Cardiac muscle cell (in vitro differentiated cells and primary cell): Measurements from ENCODE around the gene GTPBP6. TPM values are rescaled to one million over a fixed set of nuclear protein-coding genes. Genes with fewer than 3 reads are reported as not detected.
"Not testable (repeated sequence)": the region's sequence is repeated elsewhere in the genome, so short reads cannot be mapped to it uniquely, and the experiment has no call there.

ENCODE experiments used
- DNase-seq, 2 donors: peaks; one replicate each; pipeline versions ENCODE4 v3.0.0 to v3.0.0-alpha.2; 2010 to 2017; ENCODE audit warnings: low read depth in 1 of 2, low spot score in 1 of 2
- H3K27ac ChIP-seq: fragments of 200-600 bp; sonication (generic); 2 replicates; pipeline ENCODE4 v1.5.1; 2016
- H3K27me3 ChIP-seq: fragments of 200-600 bp; sonication (generic); 2 replicates; pipeline ENCODE4 v1.6.0; 2016; ENCODE audit warnings: control low read depth
- H3K36me3 ChIP-seq: fragments of 200-600 bp; sonication (generic); 2 replicates; pipeline ENCODE4 v1.5.1; 2016; ENCODE audit warnings: control low read depth
- H3K4me1 ChIP-seq: fragments of 200-600 bp; sonication (generic); 2 replicates; pipeline ENCODE4 v1.8.1; 2017; ENCODE audit warnings: low read depth, mild to moderate bottlenecking, mixed run types
- H3K4me3 ChIP-seq: fragments of 200-600 bp; sonication (generic); 2 replicates; pipeline ENCODE4 v1.5.1; 2016; ENCODE audit warnings: mild to moderate bottlenecking
- H3K9me3 ChIP-seq: fragments of 200-600 bp; sonication (generic); 2 replicates; pipeline ENCODE4 v1.5.1; 2017; ENCODE audit warnings: low read depth, mild to moderate bottlenecking, control low read depth
- polyA plus RNA-seq: library from polyadenylated mRNA; unstranded; fragments of >200 nt; fragmentation: Nextera tagmentation; extraction: Ambion mirVana; gene quantifications from 2 replicates; pipeline ENCODE4 v1.2.1, GENCODE V29; 2016
- total RNA-seq: library from RNA; depleted of rRNA; stranded (reverse); fragments of >200 nt; gene quantifications from 2 replicates; pipeline ENCODE4 v1.2.3, GENCODE V29; 2016
- TF ChIP-seq, protein P1 (sequence below): IDR thresholded peaks from 2 replicates; pipeline ENCODE4 v1.5.1; 2012; ENCODE audit warnings: low read depth, mild to moderate bottlenecking, low read length

The GTPBP6 gene
- total and polyA plus RNA-seq, 2 experiments from 2014 or later: 59.2 to 60.9 TPM

DNA sequence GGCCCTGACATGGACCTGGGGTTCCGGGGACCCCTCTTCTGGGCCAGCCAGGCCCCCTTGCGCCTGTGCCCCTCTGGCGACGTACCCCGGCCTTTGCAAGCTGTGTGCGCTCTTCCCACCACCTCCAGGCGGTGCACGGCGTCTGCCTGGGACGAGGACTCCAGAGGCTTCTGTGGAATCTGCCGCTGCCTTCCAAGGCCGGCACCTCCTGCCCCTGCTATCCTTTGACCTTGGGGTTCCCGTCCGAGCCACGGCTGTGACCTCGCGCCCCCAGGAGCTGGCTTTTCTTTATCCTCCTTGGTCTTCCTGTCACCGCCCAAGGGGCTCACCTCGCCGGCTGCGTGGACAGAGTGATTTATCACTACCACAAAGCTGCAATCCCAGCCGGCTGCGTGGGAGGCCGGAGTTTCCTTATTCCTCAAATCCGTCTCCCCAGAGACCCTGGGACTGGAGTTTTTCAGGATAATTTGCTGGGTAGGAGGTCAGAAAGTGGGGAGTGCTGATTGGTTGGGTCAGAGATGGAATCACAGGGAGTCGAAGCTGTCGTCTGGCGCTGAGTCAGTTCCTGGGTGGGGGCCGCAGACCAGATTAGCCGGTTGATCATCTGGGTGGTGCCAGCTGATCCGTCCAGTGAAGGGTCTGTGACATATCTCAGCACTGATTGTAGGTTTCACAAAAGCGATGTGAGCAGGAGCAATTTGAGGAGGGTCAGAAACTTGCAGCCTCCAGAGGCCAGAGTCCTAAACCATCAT lies 57.3 kb downstream of the GTPBP6 start:
- no peak overlapping the region for H3K4me3 ChIP-seq
- TF ChIP-seq, protein P1, sequence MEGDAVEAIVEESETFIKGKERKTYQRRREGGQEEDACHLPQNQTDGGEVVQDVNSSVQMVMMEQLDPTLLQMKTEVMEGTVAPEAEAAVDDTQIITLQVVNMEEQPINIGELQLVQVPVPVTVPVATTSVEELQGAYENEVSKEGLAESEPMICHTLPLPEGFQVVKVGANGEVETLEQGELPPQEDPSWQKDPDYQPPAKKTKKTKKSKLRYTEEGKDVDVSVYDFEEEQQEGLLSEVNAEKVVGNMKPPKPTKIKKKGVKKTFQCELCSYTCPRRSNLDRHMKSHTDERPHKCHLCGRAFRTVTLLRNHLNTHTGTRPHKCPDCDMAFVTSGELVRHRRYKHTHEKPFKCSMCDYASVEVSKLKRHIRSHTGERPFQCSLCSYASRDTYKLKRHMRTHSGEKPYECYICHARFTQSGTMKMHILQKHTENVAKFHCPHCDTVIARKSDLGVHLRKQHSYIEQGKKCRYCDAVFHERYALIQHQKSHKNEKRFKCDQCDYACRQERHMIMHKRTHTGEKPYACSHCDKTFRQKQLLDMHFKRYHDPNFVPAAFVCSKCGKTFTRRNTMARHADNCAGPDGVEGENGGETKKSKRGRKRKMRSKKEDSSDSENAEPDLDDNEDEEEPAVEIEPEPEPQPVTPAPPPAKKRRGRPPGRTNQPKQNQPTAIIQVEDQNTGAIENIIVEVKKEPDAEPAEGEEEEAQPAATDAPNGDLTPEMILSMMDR: peak; percentile 26
- no peaks in the 10 kb centered on the region for H3K9me3 ChIP-seq
- no peaks in the 10 kb centered on the region for H3K36me3 ChIP-seq
- peaks cover 19% of the 10 kb centered on the region for H3K4me1 ChIP-seq
- peak overlapping the region; percentile 64 for H3K27ac ChIP-seq
- DNase-seq: peak in 1 of 2 donors; percentile 79
- no peaks in the 10 kb centered on the region for H3K27me3 ChIP-seq

DNA sequence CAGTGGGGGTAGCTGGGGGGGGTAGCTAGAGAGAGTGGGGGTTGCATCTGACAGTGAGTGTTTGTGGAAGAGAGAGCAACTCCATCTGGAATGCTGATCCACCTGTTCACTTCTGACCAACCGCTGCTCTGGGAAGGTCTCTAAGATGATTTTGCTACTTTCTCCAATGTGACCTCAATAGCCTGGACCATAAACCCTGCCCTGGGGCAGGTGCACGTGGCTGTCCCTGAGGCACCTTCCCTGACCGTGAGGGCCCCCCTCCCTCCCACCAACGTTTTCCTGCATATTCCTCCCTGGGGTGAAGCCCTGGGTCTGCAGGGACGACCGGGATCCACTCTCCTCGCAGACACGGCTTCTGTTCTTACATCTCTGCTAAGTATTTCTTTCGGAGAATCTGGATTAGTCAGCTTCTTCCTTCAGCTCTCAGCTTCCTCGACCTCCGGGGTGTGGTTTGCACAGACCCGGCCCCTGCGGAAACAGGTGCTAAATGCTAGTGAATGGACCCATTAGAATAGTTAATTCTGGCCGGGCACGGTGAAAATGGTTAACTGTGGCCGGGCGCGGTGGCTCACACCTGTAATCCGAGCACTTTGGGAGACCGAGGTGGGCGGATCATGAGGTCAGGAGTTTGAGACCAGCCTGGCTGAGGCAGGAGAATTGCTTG lies 58.8 kb downstream of the GTPBP6 start:
- Histone ChIP-seq H3K36me3 (no peaks in the 10 kb centered on the region), H3K27me3 (no peaks in the 10 kb centered on the region), H3K27ac (no peak overlapping the region), H3K4me3 (no peak overlapping the region), H3K9me3 (no peaks in the 10 kb centered on the region), H3K4me1 (peaks cover 19% of the 10 kb centered on the region)
- DNase-seq: no peak
- TF ChIP-seq, protein P1: no peak

DNA sequence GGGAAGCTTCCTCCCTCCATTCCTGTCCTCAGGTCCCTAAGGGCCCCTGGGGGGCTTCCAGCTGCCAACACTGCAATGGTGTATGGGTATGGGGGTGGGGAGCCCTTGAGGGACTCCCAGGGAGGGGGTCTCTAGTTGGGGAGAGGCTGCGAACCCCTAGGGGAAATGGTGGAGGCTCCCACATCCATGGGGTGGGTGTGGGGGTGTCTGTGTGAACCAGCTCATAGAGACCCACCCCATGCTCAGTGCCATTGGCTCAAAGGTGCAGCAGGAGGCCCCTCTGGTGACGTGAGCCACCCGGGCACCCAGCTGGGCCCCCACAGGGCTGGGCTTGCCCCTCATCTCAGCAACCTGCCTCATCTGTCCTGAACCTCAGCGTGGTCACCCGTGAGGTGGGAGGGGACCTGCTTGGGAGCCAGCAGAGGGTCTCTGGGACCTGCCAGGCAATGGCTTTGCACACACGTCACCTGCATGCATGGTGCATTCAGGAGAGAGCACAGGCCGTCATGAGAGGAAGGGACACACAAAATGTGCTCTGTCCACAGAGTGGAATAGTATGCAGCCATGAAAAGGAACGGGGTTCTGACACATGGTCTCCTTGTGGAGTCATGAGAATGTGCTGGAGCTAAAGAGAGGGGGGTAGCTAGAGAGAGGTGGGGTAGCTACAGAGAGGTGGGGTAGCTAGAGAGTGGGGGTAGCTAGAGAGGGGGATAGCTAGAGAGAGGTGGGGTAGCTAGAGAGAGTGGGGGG lies 60.1 kb downstream of the GTPBP6 start:
- TF ChIP-seq, protein P1: no peak
- peaks cover 19% of the 10 kb centered on the region for H3K4me1 ChIP-seq
- no peak for DNase-seq

DNA sequence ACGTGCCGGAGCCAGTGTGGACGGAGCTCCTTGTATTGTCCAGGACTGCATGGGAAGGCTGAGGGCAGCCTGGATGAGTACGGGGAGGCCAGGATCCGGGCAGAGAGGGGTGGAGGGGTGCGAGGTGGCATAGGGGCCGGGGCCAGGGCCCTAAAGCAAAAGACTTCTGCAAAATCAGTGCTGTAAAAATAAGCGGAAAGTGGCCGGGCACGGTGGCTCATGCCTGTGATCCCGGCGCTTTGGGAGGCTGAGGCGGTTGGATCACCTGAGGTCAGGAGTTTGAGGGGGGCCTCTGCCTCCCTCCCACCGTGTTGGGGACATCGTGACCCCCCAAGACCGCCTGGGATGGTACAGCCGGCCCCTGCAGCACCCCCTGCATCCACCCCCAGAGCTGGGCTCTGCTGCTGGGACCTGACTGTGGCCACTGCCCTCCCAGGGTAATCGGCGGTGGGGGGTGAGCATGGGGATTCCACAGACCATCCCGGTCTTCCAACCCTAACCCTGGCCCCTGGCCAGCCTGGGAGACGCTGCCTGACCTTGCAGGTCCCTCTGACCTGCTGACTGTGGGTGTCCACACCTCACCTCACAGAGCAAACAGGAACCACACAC lies 60.8 kb downstream of the GTPBP6 start:
- Histone ChIP-seq H3K27ac (no peak overlapping the region), H3K27me3 (no peaks in the 10 kb centered on the region), H3K4me1 (peaks cover 16% of the 10 kb centered on the region), H3K4me3 (no peak overlapping the region), H3K36me3 (no peaks in the 10 kb centered on the region), H3K9me3 (no peaks in the 10 kb centered on the region)
- DNase-seq: no peak
- TF ChIP-seq, protein P1: no peak

More for the DNA sequence above, 60.1 kb downstream of the GTPBP6 start:
- H3K36me3 ChIP-seq: no peaks in the 10 kb centered on the region
- no peaks in the 10 kb centered on the region for H3K9me3 ChIP-seq
- no peaks in the 10 kb centered on the region for H3K27me3 ChIP-seq
- no peak overlapping the region for H3K27ac ChIP-seq
- no peak overlapping the region for H3K4me3 ChIP-seq

DNA sequence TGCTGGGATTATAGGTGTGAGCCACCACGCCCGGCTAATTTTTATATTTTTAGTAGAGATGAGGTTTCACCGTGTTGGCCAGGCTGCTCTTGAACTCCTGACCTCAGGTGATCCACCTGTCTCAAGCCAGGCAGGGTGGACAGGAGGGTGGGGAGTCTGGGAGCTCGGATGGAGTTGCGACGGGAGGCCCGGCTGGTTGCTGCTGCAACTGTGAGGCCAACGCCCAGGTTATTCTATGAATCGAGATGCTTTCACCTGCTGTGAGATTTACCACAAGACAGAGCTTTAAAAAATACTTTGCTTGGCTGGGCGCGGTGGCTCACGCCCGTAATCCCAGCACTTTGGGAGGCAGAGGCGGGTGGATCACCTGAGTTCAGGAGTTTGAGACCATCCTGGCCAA lies 61.5 kb downstream of the GTPBP6 start:
- not testable (repeated sequence) for H3K9me3 ChIP-seq, H3K27ac ChIP-seq, H3K4me3 ChIP-seq, H3K36me3 ChIP-seq, H3K4me1 ChIP-seq, DNase-seq, H3K27me3 ChIP-seq
